Activated CD8-positive, alpha-beta memory T cell treated with anti-CD3 and anti-CD28 coated beads for 36 hours (primary cell): Measurements from ENCODE around the gene RLN3. TPM values are rescaled to one million over a fixed set of nuclear protein-coding genes. Genes with fewer than 3 reads are reported as not detected.

Experiments
- CTCF ChIA-PET: fragments of 350-600 bp; sonication (Branson Sonifier 250); formaldehyde crosslinking; loops from one replicate; lab custom pipeline; 2021; ENCODE audit warnings: antibody characterized with exemption; lab: Charles Lee
- POLR2A ChIA-PET: fragments of 350-600 bp; sonication (Branson Sonifier 250); formaldehyde crosslinking; loops from one replicate; lab custom pipeline; 2021; ENCODE audit warnings: antibody characterized with exemption; lab: Charles Lee
- total RNA-seq, 2 experiments: library from RNA; stranded (reverse); gene quantifications; one replicate each; pipeline ENCODE4 v1.2.3, GENCODE V29; 2021

Gene RLN3
- total RNA-seq, 2 experiments from 2014 or later: not detected

DNA sequence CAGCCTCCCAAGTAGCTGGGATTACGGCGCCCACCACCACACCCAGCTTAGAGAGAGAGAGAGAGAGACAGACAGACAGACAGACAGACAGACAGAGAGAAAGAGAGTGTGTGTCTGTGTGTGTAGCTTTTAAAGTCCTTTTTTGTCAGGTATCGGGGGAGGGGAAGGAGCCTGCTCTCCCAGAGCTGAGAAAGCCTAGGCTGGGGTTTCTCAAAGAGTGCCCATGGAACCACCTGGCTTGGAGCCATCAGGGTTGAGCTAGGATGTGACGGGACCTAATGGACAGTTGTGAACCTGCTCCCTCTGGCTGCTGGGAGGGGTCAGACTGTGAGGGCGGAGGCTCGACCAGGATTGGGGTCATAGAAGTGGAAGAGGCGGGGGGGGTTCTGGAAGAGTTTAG lies 38.5 kb upstream of the RLN3 start:
- ChIA-PET POLR2A (interaction anchor here (1.2 kb wide), 1 partner anchor 13 kb away, joined by 4 read pairs; no protein-coding TSS in a partner anchor), CTCF (no interaction called here)

DNA sequence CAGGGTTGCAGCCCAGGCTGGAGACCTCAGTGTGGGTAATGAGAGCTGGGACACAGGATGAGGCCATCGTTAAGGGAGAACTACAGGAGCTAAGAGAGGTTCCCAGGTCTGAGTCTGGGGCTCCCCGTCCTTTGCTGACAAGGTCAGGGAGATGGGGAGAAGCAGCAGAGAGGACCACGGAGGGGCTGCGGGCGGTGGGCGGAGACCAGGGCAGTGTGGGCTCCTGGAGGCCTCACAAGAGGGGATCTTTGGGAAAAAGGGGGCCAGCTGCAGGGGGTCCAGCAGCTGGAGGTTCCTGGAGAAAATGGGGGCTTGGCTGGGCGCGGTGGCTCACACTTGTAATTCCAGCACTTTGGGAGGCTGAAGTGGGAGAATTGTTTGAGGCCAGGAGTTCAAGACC lies 37.9 kb upstream of the RLN3 start:
- POLR2A ChIA-PET: interaction anchor here (1.2 kb wide), 1 partner anchor 13 kb away, joined by 4 read pairs; no protein-coding TSS in a partner anchor

DNA sequence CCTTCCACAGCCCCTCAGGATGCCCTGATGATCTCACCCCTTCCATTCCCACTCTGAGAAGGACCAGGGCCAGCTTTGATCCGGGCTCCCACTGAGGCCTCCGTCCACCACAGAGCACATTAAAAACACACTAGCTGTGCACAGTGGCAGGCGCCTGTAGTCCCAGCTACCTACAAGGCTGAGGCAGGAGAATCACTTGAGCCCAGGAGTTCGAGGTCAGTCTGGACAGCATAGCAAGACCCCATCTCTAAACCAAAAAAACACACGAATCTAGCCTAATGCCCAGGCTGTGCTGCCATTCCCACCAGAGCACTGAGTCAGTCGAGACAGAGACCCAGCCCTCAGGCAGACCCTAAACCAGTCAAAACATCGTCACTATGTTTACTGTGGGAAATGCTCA lies 35.9 kb upstream of the RLN3 start:
- POLR2A ChIA-PET: no interaction called here
- CTCF ChIA-PET: interaction anchor here (1.2 kb wide), 1 partner anchor 41 kb away, joined by 3 read pairs; no protein-coding TSS in a partner anchor

More for the DNA sequence above, 37.9 kb upstream of the RLN3 start:
- CTCF ChIA-PET: no interaction called here

- ChIA-PET CTCF (no interaction called here), POLR2A (no interaction called here)
Observed at GRCh38 chr19:13993590-13994300, 34.2 kb upstream of the RLN3 start.

DNA sequence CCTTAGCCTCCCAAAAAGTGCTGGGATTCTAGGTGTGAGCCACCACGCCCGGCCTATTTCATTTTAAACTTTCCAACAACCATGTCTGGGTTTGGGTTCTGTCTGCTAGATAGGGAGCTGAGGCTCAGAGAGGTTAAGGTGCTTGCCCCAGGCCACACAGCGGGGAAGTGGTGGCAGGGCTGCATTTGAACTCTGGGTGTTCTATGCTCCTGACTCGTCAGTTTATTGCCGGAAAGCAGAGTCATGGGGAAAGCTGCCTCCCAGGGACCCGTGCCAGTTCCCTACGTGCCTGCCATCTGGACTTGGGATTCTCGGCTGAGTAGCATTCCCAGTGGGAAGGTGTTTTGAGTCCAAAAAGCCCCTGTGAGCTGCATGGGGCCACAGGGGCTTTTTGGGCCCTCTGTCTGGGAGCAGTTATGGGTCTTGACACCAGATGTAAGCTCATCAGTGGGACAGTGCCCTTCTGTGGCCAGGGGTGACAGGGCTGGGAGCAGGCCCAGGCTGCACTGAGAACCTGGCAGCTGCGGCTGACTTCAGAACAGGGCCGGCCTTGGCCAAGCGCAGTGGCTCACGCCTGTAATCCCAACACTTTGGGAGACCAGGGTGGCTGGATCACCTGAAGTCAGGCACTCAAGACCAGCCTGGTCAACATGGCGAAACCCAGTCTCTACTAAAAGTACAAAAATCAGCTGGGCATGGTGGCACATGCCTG lies 32.8 kb upstream of the RLN3 start:
- ChIA-PET CTCF (interaction anchor here (0.6 to 1.0 kb wide), 4 partner anchors 8 to 95 kb away, joined by 3 to 6 read pairs (median 3); no protein-coding TSS in a partner anchor), POLR2A (no interaction called here)

DNA sequence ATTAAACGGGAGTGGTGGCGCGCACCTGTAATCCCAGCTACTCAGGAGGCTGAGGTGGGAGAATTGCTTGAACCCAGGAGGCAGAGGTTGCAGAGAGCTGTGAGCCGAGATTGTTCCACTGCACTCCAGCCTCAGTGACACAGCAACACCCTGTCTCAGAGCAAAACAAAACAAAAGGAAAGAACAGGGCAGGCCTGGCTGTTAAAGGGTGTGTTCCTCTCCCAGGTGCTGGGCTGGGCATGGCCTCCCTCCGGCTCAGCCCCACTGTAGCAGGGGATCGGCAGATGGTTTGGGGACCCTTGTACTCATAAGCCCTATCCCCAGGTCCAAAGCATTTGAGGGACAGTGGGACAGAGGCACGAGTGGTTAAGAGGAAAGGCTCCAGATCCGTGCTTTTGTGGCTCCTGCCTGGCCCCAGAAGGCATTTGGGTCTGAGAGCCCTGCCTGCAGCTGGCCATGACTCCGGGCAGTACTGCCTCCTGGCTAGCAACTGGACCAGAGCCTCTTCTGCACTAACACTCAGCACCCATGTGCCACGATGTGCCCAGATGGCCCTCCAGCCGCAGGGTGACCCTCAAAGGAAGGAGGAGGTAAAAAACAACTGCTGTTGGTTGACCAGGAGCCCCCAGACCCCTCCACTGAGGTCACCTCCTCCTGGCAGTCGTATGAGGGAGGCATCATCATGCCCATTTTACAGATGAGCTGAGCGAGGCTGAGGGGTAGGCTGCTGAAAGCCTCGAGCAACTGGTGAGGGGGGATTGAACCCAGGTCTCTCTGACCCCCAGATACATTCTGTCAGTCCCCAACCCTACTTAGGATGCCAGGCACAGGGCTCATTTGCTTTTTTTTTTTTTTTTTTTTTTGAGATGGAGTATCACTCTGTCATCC lies 31.8 kb upstream of the RLN3 start:
- POLR2A ChIA-PET: interaction anchor here (0.6 to 0.7 kb wide), 2 partner anchors 11 to 826 kb away, joined by 4 to 8 read pairs; no protein-coding TSS in a partner anchor
- CTCF ChIA-PET: interaction anchor here (0.6 to 1.0 kb wide), 2 partner anchors 9 to 24 kb away, joined by 3 read pairs; no protein-coding TSS in a partner anchor

GRCh38 chr19:13996928-13997630 lies 30.9 kb upstream of the RLN3 start:
- POLR2A ChIA-PET: interaction anchor here (0.7 kb wide), 1 partner anchor 12 kb away, joined by 8 read pairs; no protein-coding TSS in a partner anchor
- CTCF ChIA-PET: interaction anchor here (1.2 kb wide), 1 partner anchor 76 kb away, joined by 3 read pairs; the partner anchor contains the start of gene MISP3

DNA sequence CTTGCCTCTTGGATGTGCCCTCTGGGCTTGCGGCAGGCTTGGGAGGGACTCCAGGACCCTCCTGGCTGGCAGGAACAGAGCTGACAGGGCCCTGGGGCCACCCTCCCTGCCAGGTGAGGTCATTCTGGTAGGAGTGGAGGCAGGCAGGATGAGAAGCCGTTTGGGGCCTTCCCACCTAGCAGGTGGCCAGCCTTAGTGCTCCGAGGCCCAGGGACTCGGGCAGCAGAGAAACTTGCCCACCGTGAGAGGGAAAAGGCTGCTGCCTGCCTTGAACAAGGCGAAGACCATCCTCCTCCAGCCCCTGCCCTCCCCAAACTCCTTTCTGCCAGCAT lies 30.4 kb upstream of the RLN3 start:
- CTCF ChIA-PET: interaction anchor here (1.2 kb wide), 1 partner anchor 75 kb away, joined by 3 read pairs; the partner anchor contains the start of gene MISP3
- POLR2A ChIA-PET: no interaction called here

GRCh38 chr19:13998426-13998825 lies 29.5 kb upstream of the RLN3 start:
- ChIA-PET POLR2A (interaction anchor here (1.0 kb wide), 1 partner anchor 14 kb away, joined by 4 read pairs; no protein-coding TSS in a partner anchor), CTCF (interaction anchor here (0.5 to 1.2 kb wide), 5 partner anchors 14 to 211 kb away, joined by 3 to 4 read pairs (median 3); partner anchors contain the start of genes IL27RA and MISP3)

DNA sequence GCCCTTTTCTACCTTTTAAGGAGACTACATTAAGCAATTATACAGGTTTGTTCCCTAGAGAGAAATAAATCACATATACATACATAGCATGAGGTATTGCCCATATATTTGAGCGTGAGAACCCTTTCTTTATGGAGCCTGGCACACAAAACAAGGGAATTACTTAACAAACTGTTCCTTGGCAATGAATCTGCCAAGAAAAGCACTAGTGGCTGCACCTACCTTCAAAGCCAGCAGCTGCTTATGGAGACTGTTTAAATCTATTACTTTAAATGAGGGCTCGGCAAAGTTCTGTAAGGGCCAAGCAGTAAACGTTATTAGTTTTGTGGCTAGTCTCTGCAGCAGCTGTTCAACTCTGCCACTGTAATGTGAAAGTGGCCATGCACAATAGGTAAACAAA lies 28.9 kb upstream of the RLN3 start:
- ChIA-PET CTCF (interaction anchor here (0.5 to 1.2 kb wide), 5 partner anchors 14 to 211 kb away, joined by 3 to 4 read pairs (median 3); partner anchors contain the start of gene IL27RA), POLR2A (interaction anchor here (1.0 kb wide), 1 partner anchor 14 kb away, joined by 4 read pairs; no protein-coding TSS in a partner anchor)

GRCh38 chr19:14000691-14001375 lies 27.1 kb upstream of the RLN3 start:
- ChIA-PET CTCF (interaction anchor here (1.3 kb wide), 1 partner anchor 13 kb away, joined by 5 read pairs; no protein-coding TSS in a partner anchor), POLR2A (no interaction called here)

DNA sequence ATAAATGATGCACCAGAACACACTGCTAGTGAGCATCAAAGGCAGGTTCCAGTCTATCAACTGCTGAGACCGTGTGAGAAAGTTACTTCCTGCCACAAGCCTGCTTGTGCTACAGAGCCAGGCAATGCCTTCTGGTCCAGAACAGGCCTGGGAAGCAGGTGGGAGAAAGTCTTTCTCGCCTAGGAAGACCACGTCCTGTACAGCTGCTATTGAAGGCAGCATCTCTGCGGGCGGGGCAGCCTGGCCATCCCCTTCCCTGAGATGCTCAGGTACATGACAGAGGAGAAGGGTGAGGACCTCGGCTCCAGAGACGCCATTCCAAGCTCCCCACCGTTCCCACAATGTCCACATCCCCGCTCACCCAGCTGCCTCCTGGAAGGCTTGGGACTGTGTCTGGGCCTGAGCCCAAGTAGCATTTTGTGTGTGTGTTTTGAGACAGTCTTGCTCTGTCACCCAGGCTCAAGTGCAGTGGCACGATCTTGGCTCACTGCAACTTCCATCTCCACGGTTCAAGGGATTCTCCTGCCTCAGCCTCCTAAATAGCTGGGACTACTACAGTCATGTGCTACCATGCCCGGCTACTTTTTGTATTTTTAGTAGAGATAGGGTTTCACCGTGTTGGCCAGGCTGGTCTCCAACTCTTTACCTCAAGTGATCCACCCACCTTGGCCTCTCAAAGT lies 25.2 kb upstream of the RLN3 start:
- CTCF ChIA-PET: interaction anchor here (1.3 to 1.7 kb wide), 3 partner anchors 16 to 122 kb away, joined by 3 to 4 read pairs (median 3); no protein-coding TSS in a partner anchor
- POLR2A ChIA-PET: interaction anchor here (0.6 to 1.5 kb wide), 4 partner anchors 12 to 50 kb away, joined by 3 to 9 read pairs (median 6); partner anchors contain the start of gene DCAF15

DNA sequence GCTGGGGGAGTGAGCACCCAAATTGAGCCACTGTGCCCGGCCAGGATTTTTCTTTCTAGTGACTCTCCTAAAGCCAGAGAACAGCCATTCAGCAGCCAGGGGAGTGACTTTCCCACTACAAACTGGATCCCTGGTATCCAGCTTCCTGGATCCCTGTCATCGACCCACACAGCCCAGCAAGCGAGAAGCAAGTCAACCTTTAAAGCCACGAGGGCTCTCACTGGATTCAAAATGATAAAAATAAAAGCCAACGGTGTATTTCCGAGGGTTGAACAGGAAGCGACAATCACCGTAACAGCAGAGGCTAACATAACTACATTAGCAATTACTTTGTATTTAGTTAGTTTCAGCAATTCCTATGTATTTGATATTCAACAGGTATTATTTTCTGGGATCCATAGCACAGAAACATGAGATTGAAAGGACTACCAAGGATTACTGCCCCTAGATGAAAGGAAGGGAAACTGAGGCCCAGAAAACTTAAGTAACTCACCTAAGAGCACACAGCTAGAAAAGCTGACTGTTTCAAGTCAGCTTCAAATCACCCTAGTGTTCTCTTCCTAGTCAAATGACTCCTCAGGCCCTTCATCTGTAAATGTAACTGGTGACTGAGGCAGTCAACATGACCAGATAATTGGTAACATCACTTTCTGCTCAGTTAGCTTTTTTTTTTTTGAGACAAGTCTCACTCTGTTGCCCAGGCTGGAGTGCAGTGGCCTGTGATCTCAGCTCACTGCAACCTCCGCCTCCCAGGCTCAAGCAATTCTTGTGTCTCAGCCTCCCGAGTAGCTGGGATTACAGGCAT lies 24.5 kb upstream of the RLN3 start:
- ChIA-PET POLR2A (interaction anchor here (0.6 to 3.8 kb wide), 6 partner anchors 11 to 113 kb away, joined by 3 to 19 read pairs (median 6); partner anchors contain the start of gene DCAF15), CTCF (interaction anchor here (0.6 to 1.7 kb wide), 5 partner anchors 29 to 411 kb away, joined by 3 to 4 read pairs (median 3); partner anchors contain the start of gene IL27RA)

DNA sequence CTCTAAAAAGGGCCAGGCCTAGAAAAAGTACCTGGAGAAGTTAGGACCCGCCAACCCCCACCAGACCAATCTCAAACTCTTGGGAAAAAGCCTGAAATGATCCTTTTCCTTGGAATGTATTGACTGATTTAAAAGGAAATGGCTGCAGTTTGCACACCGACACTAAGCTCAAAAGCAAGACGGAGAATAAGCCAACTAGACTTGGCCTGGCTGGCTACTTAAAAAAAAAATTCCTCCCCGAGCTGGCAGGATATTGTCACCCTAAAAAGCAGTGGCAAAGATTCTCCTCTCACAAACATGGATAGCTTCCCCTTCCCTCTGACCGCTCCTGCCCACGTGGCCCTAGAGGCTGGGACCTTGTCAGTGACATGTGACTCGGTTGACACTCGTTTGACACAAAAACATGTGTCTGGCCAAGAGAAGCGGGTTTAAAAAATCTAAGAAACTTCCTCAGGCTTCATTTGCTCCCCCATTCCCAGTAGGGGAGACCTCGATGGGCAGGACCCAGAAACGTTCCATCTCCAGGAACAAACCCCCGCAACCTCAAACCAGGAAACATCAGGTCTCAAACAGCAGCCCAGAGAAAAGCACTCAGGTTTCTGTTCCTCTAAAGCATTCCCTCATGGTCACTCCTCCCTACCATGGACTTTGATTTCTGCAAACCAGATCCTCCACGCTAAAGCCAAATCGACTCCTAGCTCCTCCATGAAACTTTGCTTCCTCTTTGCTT lies 23.2 kb upstream of the RLN3 start:
- POLR2A ChIA-PET: interaction anchor here (0.7 to 3.8 kb wide), 5 partner anchors 17 to 52 kb away, joined by 3 to 19 read pairs (median 4); partner anchors contain the start of genes DCAF15 and IL27RA
- CTCF ChIA-PET: interaction anchor here (1.4 to 1.5 kb wide), 3 partner anchors 27 to 127 kb away, joined by 3 to 4 read pairs (median 3); partner anchors contain the start of gene IL27RA
